Mesothelial cell of epicardium (in vitro differentiated cells): ENCODE measurements around the gene ITGB1BP1. TPM values are rescaled to one million over a fixed set of nuclear protein-coding genes. Genes with fewer than 3 reads are reported as not detected.

Source experiments
- DNase-seq, 2 experiments: peaks; one replicate each; pipeline ENCODE4 v3.0.0; 2021; ENCODE audit warnings: low spot score in 2 of 2; ENCODE audit not compliant: unreplicated experiment in 2 of 2
- H3K27ac Mint-ChIP-seq: 2 replicates; pipeline ENCODE4 v1.8.0; 2021; ENCODE audit warnings: mixed read lengths
- H3K27me3 Mint-ChIP-seq: 2 replicates; pipeline ENCODE4 v1.8.0; 2021; ENCODE audit warnings: low read depth, mixed read lengths
- H3K36me3 Mint-ChIP-seq: 2 replicates; pipeline ENCODE4 v1.8.0; 2021; ENCODE audit warnings: mixed read lengths
- H3K4me1 Mint-ChIP-seq: 2 replicates; pipeline ENCODE4 v1.8.0; 2021; ENCODE audit warnings: mixed read lengths
- H3K4me3 Mint-ChIP-seq: 2 replicates; pipeline ENCODE4 v1.8.0; 2021; ENCODE audit warnings: mild to moderate bottlenecking, moderate library complexity, mixed read lengths
- H3K9me3 Mint-ChIP-seq: 2 replicates; pipeline ENCODE4 v1.8.0; 2021; ENCODE audit warnings: mixed read lengths
- total RNA-seq: library from RNA; stranded (reverse); gene quantifications from 3 replicates; pipeline ENCODE4 v1.2.1, GENCODE V29; 2021
- TF ChIP-seq, protein P1 (sequence below): fragments of 200-600 bp; sonication (generic); IDR thresholded peaks from one replicate; pipeline ENCODE4 v1.5.0; 2021; ENCODE audit warnings: antibody characterized with exemption; ENCODE audit not compliant: unreplicated experiment

ITGB1BP1 gene
- total RNA-seq, 1 donor from 2014 or later: 38.0 TPM

DNA sequence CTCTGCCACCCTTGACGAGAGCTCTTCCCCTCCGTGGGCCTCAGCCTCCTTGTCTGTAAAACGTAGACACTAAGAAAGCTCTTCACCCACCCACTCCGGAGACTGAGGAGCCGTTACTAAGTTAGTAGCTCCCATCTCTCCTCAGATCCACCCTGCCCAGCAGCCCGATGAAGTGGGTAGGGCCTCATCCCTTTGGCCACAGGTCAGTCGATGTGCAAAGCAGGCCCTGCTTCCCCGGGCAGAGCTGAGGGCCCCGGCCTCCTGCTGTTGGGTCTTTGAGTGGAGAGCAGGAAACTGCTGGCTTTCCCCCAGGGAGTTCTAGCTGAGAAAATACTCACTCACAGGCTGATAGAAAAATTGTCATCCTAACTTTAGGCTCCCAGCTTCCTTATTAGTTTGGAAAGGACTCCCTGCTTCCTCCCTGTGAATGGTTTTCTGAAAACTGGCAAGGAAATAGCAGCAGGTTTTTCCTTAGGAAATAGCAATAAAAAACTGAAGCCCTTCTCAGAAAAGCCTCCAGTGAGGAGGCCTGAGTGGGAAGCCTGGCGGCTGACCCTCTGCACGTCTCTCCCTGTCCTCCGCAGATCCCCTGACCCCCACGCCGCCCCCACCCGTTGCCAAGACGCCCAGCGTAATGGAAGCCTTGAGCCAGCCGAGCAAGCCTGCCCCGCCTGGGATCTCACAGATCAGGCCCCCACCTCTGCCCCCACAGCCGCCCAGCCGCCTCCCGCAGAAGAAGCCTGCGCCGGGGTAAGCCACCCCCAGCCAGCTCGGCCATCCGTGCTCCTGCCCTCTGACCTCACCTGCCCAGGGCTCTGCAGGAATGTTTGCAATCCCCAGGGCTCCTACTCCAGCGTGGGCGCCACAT is 30.2 kb downstream of the ITGB1BP1 start:
- no peaks in the 10 kb centered on the region for H3K9me3 Mint-ChIP-seq
- H3K27me3 Mint-ChIP-seq: no peaks in the 10 kb centered on the region
- DNase-seq: no peak
- no peak overlapping the region for H3K4me3 Mint-ChIP-seq
- peaks cover 27% of the 10 kb centered on the region for H3K36me3 Mint-ChIP-seq
- TF ChIP-seq, protein P1, sequence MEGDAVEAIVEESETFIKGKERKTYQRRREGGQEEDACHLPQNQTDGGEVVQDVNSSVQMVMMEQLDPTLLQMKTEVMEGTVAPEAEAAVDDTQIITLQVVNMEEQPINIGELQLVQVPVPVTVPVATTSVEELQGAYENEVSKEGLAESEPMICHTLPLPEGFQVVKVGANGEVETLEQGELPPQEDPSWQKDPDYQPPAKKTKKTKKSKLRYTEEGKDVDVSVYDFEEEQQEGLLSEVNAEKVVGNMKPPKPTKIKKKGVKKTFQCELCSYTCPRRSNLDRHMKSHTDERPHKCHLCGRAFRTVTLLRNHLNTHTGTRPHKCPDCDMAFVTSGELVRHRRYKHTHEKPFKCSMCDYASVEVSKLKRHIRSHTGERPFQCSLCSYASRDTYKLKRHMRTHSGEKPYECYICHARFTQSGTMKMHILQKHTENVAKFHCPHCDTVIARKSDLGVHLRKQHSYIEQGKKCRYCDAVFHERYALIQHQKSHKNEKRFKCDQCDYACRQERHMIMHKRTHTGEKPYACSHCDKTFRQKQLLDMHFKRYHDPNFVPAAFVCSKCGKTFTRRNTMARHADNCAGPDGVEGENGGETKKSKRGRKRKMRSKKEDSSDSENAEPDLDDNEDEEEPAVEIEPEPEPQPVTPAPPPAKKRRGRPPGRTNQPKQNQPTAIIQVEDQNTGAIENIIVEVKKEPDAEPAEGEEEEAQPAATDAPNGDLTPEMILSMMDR: no peak
- H3K4me1 Mint-ChIP-seq: peaks cover 5% of the 10 kb centered on the region
- peak overlapping the region; percentile 71 for H3K27ac Mint-ChIP-seq

DNA sequence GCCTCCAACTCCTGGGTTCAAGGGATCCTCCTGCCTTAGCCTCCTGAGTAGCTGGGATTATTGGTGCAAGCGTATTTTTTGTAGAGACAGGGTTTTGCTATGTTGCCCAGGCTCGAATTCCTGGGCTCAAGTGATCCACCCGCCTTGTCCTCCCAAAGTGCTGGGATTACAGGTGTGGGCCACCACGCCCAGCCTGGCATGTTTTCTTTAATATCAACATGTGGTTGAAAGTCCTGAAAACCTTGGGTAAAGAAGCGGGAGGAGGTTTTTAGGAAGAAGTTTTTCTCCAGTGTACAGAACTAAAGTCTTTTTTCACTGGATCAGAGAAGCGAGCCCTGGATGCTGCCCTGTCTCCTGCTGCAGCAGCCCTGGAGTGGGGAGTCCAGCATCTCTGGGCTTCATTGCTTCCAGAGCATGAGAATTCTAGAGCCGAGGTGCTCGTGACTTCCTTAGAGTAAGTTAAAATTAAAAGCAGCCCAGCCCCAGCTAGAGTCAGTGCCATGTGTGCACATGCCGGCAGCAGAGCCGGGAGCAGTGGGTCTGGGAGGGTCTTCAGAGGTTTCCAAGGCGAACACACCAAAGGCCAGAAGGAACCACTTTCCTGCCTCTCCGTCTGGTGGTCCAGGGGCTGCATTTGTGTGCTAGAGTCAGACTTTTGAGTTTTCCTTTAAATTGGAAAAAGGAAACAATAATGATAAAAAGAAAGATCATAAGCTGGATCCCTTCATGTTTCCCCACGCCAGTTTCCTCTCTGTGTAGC is 31.2 kb downstream of the ITGB1BP1 start:
- H3K36me3 Mint-ChIP-seq: peaks cover 33% of the 10 kb centered on the region
- peaks cover 5% of the 10 kb centered on the region for H3K4me1 Mint-ChIP-seq
- TF ChIP-seq, protein P1: no peak

DNA sequence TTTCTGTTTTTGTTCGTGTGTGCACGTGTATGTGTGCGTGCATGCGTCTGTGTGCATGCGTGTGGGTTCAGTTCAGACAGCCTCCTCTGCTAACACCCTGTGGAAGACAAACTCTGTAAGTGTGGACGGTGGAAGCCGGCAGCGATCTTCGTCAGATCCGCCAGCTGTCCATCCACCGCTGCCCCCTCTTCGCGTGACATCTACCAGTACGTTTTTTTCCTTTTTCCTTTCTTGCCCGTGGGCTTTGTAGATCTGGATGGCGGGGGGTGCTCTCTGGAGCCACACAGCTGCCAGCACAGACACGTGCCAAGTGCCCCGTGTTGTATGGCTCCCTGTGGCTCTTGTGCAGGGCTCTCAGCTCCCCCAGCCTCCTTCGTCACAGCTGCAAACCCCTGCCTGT is 32.3 kb downstream of the ITGB1BP1 start:
- Mint-ChIP-seq H3K27ac (no peak overlapping the region), H3K9me3 (no peaks in the 10 kb centered on the region), H3K4me1 (peaks cover 7% of the 10 kb centered on the region), H3K27me3 (no peaks in the 10 kb centered on the region), H3K36me3 (peaks cover 34% of the 10 kb centered on the region), H3K4me3 (no peak overlapping the region)
- TF ChIP-seq, protein P1: no peak
- no peak for DNase-seq

More for the DNA sequence above, 31.2 kb downstream of the ITGB1BP1 start:
- no peaks in the 10 kb centered on the region for H3K27me3 Mint-ChIP-seq
- no peaks in the 10 kb centered on the region for H3K9me3 Mint-ChIP-seq
- peak overlapping the region; percentile 71 for H3K27ac Mint-ChIP-seq
- no peak overlapping the region for H3K4me3 Mint-ChIP-seq
- no peak for DNase-seq

DNA sequence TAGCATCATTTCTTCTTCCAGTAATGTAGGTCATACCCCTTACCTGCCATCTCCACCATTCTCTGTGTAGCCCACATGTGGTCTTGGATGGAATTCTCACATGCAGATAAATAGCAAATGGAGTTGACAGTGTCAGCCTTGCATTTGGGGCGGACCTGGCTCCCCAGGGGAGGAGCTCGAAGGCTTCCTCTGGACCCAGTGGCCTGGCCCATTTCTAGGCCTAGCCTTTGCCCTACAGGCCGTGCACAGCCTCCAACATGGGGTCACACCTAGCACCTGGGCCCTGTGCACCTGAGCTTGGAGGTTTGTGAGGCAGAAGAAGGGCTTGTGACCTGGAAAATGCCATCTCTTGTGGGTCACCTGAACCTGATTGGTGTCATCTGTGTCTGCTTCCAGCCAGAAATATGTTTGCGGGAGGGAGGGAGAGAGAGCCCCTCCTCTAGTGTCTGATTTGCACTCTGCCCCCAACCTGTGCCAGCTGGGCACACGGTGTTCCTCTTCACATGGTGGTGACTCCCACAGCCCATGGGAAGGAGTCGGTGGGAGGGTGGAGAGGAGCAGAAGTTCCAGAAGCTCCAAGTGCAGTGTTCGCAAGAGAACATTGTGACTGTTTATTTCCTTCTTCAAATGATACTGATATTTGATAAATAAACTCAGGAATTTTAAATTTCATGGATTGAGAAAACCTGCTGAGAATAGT is 33.0 kb downstream of the ITGB1BP1 start:
- TF ChIP-seq, protein P1: no peak
- Mint-ChIP-seq H3K27ac (no peak overlapping the region), H3K36me3 (peaks cover 34% of the 10 kb centered on the region), H3K4me1 (peaks cover 10% of the 10 kb centered on the region), H3K27me3 (no peaks in the 10 kb centered on the region), H3K4me3 (no peak overlapping the region), H3K9me3 (no peaks in the 10 kb centered on the region)
- DNase-seq: no peak
